IMR-90 (cell line): ENCODE data around the gene ZNF219. TPM values are rescaled to one million over a fixed set of nuclear protein-coding genes. Genes with fewer than 3 reads are reported as not detected.

Experiments used
- ATAC-seq: fragments of 200-7000 bp; cut with Tn5 transposase; 2 replicates; pipeline ENCODE4 v1.9.1; 2020; ENCODE audit warnings: low read depth, mild to moderate bottlenecking, moderate library complexity
- BruUV-seq: library from RNA; stranded (reverse); fragments of 400-500 nt; replicated peaks from 2 replicates; lab custom pipeline; 2021; lab: Mats Ljungman, UMichigan
- CTCF ChIA-PET: fragments of 300-600 bp; formaldehyde crosslinking; extraction: SDS; loops from one replicate; lab custom pipeline; 2021; ENCODE audit warnings: antibody characterized with exemption; lab: Yijun Ruan, JAX
- POLR2A ChIA-PET: fragments of 300-600 bp; sonication (Branson Sonifier 250); formaldehyde crosslinking; loops from one replicate; lab custom pipeline; 2022; ENCODE audit warnings: antibody characterized with exemption; ENCODE audit not compliant: unreplicated experiment; lab: Charles Lee
- DNase-seq: peaks from one replicate; pipeline ENCODE4 v3.0.0; 2013
- H2AFZ ChIP-seq: replicated peaks from 2 replicates; pipeline ENCODE3; 2013; ENCODE audit warnings: low read length, mild to moderate bottlenecking; ENCODE audit not compliant: poor library complexity
- H2AK5ac ChIP-seq: 2 replicates; pipeline ENCODE4 v1.6.1; 2013; ENCODE audit warnings: low read depth, low read length, inconsistent platforms
- H2AK9ac ChIP-seq: replicated peaks from 2 replicates; pipeline ENCODE3; 2013; ENCODE audit warnings: mild to moderate bottlenecking, low read depth, low read length, moderate library complexity; ENCODE audit not compliant: poor library complexity
- H2BK120ac ChIP-seq: 2 replicates; pipeline ENCODE4 v1.6.1; 2013; ENCODE audit warnings: low read depth, low read length, inconsistent platforms
- H2BK15ac ChIP-seq: 3 replicates; pipeline ENCODE4 v1.6.1; 2013; ENCODE audit warnings: low read depth, low read length, inconsistent platforms
- H2BK20ac ChIP-seq: 2 replicates; pipeline ENCODE4 v1.6.1; 2013; ENCODE audit warnings: low read depth, mild to moderate bottlenecking, inconsistent platforms, low read length, moderate library complexity
- H2BK5ac ChIP-seq: 2 replicates; pipeline ENCODE4 v1.6.1; 2013; ENCODE audit warnings: mild to moderate bottlenecking, low read depth, low read length, inconsistent platforms; ENCODE audit not compliant: poor library complexity, severe bottlenecking
- H3K14ac ChIP-seq: replicated peaks from 2 replicates; pipeline ENCODE4 v1.6.1; 2013; ENCODE audit warnings: low read depth, low read length, inconsistent platforms
- H3K18ac ChIP-seq: 2 replicates; pipeline ENCODE4 v1.6.1; 2013; ENCODE audit warnings: low read depth, low read length, control low read depth
- H3K23ac ChIP-seq: 2 replicates; pipeline ENCODE4 v1.6.1; 2013; ENCODE audit warnings: low read depth, low read length, inconsistent platforms
- H3K27ac ChIP-seq: 2 replicates; pipeline ENCODE4 v1.5.1; 2013; ENCODE audit warnings: mild to moderate bottlenecking, control low read depth, low read length; ENCODE audit not compliant: insufficient read depth
- H3K27me3 ChIP-seq: 2 replicates; pipeline ENCODE4 v1.6.1; 2013; ENCODE audit warnings: low read length; ENCODE audit not compliant: control insufficient read depth, insufficient read depth
- H3K36me3 ChIP-seq: 2 replicates; pipeline ENCODE4 v1.6.1; 2013; ENCODE audit warnings: low read length, mixed read lengths; ENCODE audit not compliant: control insufficient read depth, insufficient read depth
- H3K4ac ChIP-seq: 2 replicates; pipeline ENCODE4 v1.6.1; 2013; ENCODE audit warnings: low read depth, low read length, inconsistent platforms
- H3K4me1 ChIP-seq: 2 replicates; pipeline ENCODE4 v1.6.1; 2013; ENCODE audit warnings: low read length, mixed read lengths; ENCODE audit not compliant: control insufficient read depth, insufficient read depth
- H3K4me2 ChIP-seq: 2 replicates; pipeline ENCODE4 v1.6.1; 2013; ENCODE audit warnings: low read depth, mild to moderate bottlenecking, control low read depth, low read length, moderate library complexity
- H3K4me3 ChIP-seq: 2 replicates; pipeline ENCODE4 v1.5.1; 2013; ENCODE audit warnings: low read depth, mild to moderate bottlenecking, control low read depth, low read length, moderate library complexity; ENCODE audit not compliant: insufficient read depth
- H3K56ac ChIP-seq: 2 replicates; pipeline ENCODE4 v1.6.1; 2013; ENCODE audit warnings: low read length, inconsistent platforms; ENCODE audit not compliant: insufficient read depth; ENCODE audit errors: extremely low read depth
- H3K79me1 ChIP-seq, 2 experiments: 2 replicates each; pipeline ENCODE4 v1.6.1; 2013; ENCODE audit warnings: low read length in 2 of 2, inconsistent platforms in 1 of 2, low read depth in 1 of 2
- H3K9ac ChIP-seq: 2 replicates; pipeline ENCODE4 v1.6.1; 2013; ENCODE audit warnings: low read depth, low read length, control low read depth
- H3K9me1 ChIP-seq: 2 replicates; pipeline ENCODE4 v1.6.1; 2013; ENCODE audit warnings: low read length, inconsistent platforms; ENCODE audit not compliant: insufficient read depth
- H3K9me3 ChIP-seq: 2 replicates; pipeline ENCODE4 v1.6.1; 2013; ENCODE audit warnings: low read length; ENCODE audit not compliant: control insufficient read depth, insufficient read depth
- H4K20me1 ChIP-seq: 2 replicates; pipeline ENCODE4 v1.6.1; 2013; ENCODE audit warnings: low read length, inconsistent platforms; ENCODE audit not compliant: insufficient read depth
- H4K5ac ChIP-seq: 2 replicates; pipeline ENCODE4 v1.6.1; 2013; ENCODE audit warnings: mild to moderate bottlenecking, low read depth, low read length, control low read depth
- H4K8ac ChIP-seq, 2 experiments: 2 replicates each; pipeline ENCODE4 v1.6.1; 2013; ENCODE audit warnings: low read depth in 2 of 2, low read length in 2 of 2, control low read depth in 1 of 2, inconsistent platforms in 1 of 2
- H4K91ac ChIP-seq: 2 replicates; pipeline ENCODE4 v1.6.1; 2013; ENCODE audit warnings: low read depth, low read length, inconsistent platforms; ENCODE audit not compliant: insufficient read depth
- BHLHE40 ChIP-seq: fragments of 150-350 bp; IDR thresholded peaks from 2 replicates; pipeline ENCODE4 v1.6.1; 2016; ENCODE audit warnings: mild to moderate bottlenecking, low read depth, low read length
- CHD1 ChIP-seq: IDR thresholded peaks from 2 replicates; pipeline ENCODE4 v1.6.1; 2012; ENCODE audit warnings: low read depth, low read length, improper control_type of control experiment
- FOS ChIP-seq: fragments of 150-350 bp; IDR thresholded peaks from 2 replicates; pipeline ENCODE4 v1.6.1; 2016; ENCODE audit warnings: low read depth, low read length
- MAFK ChIP-seq: IDR thresholded peaks from 2 replicates; pipeline ENCODE4 v1.6.1; 2012; ENCODE audit warnings: low read depth, low read length, improper control_type of control experiment
- MAZ ChIP-seq: IDR thresholded peaks from 2 replicates; pipeline ENCODE4 v1.6.1; 2012; ENCODE audit warnings: low read depth, mild to moderate bottlenecking, low read length, improper control_type of control experiment, moderate library complexity, borderline replicate concordance
- MXI1 ChIP-seq: IDR thresholded peaks from 2 replicates; pipeline ENCODE4 v1.6.1; 2012; ENCODE audit warnings: low read depth, mild to moderate bottlenecking, low read length, moderate library complexity, borderline replicate concordance
- POLR2A ChIP-seq: IDR thresholded peaks from 2 replicates; pipeline ENCODE4 v1.6.1; 2012; ENCODE audit warnings: mild to moderate bottlenecking, low read depth, low read length
- RAD21 ChIP-seq: IDR thresholded peaks from 2 replicates; pipeline ENCODE4 v1.6.1; 2012; ENCODE audit warnings: low read length, improper control_type of control experiment
- RCOR1 ChIP-seq: IDR thresholded peaks from 2 replicates; pipeline ENCODE4 v1.6.1; 2012; ENCODE audit warnings: mild to moderate bottlenecking, low read length, improper control_type of control experiment; ENCODE audit not compliant: insufficient replicate concordance
- RFX5 ChIP-seq: IDR thresholded peaks from 2 replicates; pipeline ENCODE4 v1.8.0; 2012; ENCODE audit warnings: low read depth, mild to moderate bottlenecking, low read length, moderate library complexity
- SMC3 ChIP-seq: fragments of 150-350 bp; IDR thresholded peaks from 2 replicates; pipeline ENCODE4 v1.6.1; 2016; ENCODE audit warnings: low read depth, mild to moderate bottlenecking, antibody characterized with exemption, low read length, moderate library complexity
- WGBS, 2 experiments: methylation state at CpG; one replicate each; pipeline versions ENCODE4 v1.1.5 to v1.1.7; 2013; ENCODE audit warnings: missing lambda C conversion rate in 2 of 2; ENCODE audit not compliant: insufficient read length in 1 of 2; ENCODE audit errors: extremely low coverage in 2 of 2; 5-methylcytosine and 5-hydroxymethylcytosine counted together
- dilution Hi-C: fragments of 300-500 bp; cut with HindIII; formaldehyde crosslinking; loops from one replicate; pipeline ENCODE4 v1.14.3; 2018; ENCODE audit warnings: low sequenced_read_pairs; ENCODE audit not compliant: unreplicated experiment
- in situ Hi-C: fragments of 300-500 bp; cut with MboI; formaldehyde crosslinking; loops from 3 replicates; pipeline ENCODE4 v1.14.3; 2019; ENCODE audit warnings: low sequenced_read_pairs, inconsistent platforms, mixed read lengths
- intact Hi-C: fragments of 100-400 bp; cut with micrococcal nuclease; formaldehyde crosslinking; loops from 2 replicates; pipeline ENCODE4 v1.10.0; 2022
- polyA plus RNA-seq, 3 experiments: library from polyadenylated mRNA; depleted of rRNA; stranded (reverse); fragments of >200 nt; gene quantifications; 2 replicates each; pipeline ENCODE4 v1.2.3, GENCODE V29; 2012; ENCODE audit warnings: low replicate concordance in 1 of 3
- total RNA-seq: library from RNA; depleted of rRNA; stranded (reverse); fragments of >200 nt; gene quantifications from 2 replicates; pipeline ENCODE4 v1.2.3, GENCODE V29; 2012
- TF ChIP-seq, protein P1 (sequence below): conservative IDR thresholded peaks from 2 replicates; pipeline ENCODE4 v1.5.1; 2012; ENCODE audit warnings: mild to moderate bottlenecking, low read depth, low read length, improper control_type of control experiment

Gene ZNF219
- total and polyA plus RNA-seq, 2 of the 4 experiments (the other 2 are of a cell fraction) = 0.90 to 3.8 TPM

DNA sequence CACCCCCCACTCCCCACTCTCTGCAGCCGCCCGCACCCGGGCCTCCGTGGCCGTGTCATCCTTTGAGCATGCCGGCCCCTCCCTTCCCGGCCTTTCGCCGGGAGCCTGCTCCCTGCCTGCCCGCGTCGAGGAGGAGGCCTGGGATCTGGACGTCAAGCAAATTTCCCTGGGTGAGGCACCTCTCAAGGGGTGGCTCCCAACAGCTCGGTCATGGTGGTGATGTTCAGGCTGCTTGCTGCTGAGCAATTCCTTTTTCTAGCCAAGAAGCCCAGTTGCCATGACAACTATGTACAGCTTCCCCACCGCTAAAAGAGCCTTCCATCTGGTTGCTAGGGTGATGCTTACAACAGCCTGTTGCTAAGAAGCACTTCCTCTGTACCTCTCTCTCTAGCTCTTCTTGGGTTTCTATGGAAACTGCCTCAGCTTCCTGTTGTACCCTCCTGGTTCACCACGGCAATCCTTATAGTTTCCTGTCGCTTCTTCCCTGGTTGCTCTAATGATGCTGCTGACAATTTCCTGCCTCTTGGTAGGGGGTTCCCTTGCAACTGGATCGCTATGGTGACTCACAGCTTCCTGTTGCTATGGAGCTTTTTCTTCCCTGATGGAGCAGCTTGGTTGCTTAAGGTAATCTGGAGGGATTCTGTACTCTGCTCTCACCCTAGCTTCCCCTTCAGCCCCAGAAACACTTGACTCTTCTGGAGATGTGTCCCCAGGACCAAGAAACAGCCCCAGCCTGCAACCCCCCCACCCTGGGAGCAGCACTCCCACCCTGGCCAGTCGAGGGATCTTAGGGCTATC, 11.0 kb downstream of the ZNF219 start (continued):
- no peak for TF ChIP-seq MAFK
- no peak for TF ChIP-seq SMC3
- peak; percentile 85 for TF ChIP-seq FOS
- TF ChIP-seq MAZ = peak; percentile 70

- dilution Hi-C loops (no loop called here), intact Hi-C loops (loop anchor here (2.0 kb wide), 1 partner anchor 18 kb away; no protein-coding TSS in a partner anchor), in situ Hi-C loops (loop anchor here (25.0 kb wide), 2 partner anchors 625 to 750 kb away; partner anchors contain the start of genes APEX1, CCNB1IP1, OSGEP and PARP2)
- Histone ChIP-seq H3K23ac (no peak overlapping the region), H3K27ac (peak overlapping the region; percentile 43), H3K18ac (no peak overlapping the region), H3K4me3 (no peak overlapping the region), H3K79me1 (peaks cover 3 to 18% of the 10 kb centered on the region in 2 experiments; a peak in 2 of 4 replicates), H2AFZ (peak overlapping the region; percentile 64), H3K36me3 (peaks cover 57% of the 10 kb centered on the region), H2AK9ac (peak overlapping the region; percentile 70), H3K9ac (no peak overlapping the region), H3K56ac (no peak overlapping the region), H2BK20ac (no peak overlapping the region), H3K9me1 (peaks cover 7% of the 10 kb centered on the region), H3K4ac (no peak overlapping the region), H2BK120ac (no peak overlapping the region), H3K9me3 (no peaks in the 10 kb centered on the region), H3K27me3 (no peaks in the 10 kb centered on the region), H4K20me1 (peaks cover 6% of the 10 kb centered on the region), H4K8ac (peak overlapping the region in 1 of 2 experiments; percentile 6; a peak in 1 of 4 replicates), H3K4me1 (peaks cover 26% of the 10 kb centered on the region), H4K91ac (no peak overlapping the region), H2BK5ac (peak overlapping the region; percentile 34), H3K4me2 (no peak overlapping the region), H4K5ac (no peak overlapping the region), H3K14ac (no peak overlapping the region), H2AK5ac (no peak overlapping the region), H2BK15ac (no peak overlapping the region)
- ChIA-PET POLR2A (no interaction called here), CTCF (interaction anchor here (0.7 to 1.7 kb wide), 4 partner anchors 17 to 116 kb away, joined by 3 to 10 read pairs (median 5); no protein-coding TSS in a partner anchor)
- TF ChIP-seq RCOR1 (no peak), BHLHE40 (no peak), RFX5 (no peak), POLR2A (no peak), CHD1 (no peak), RAD21 (no peak), MAZ (no peak), MAFK (no peak), MXI1 (no peak), FOS (no peak)
- TF ChIP-seq, protein P1, sequence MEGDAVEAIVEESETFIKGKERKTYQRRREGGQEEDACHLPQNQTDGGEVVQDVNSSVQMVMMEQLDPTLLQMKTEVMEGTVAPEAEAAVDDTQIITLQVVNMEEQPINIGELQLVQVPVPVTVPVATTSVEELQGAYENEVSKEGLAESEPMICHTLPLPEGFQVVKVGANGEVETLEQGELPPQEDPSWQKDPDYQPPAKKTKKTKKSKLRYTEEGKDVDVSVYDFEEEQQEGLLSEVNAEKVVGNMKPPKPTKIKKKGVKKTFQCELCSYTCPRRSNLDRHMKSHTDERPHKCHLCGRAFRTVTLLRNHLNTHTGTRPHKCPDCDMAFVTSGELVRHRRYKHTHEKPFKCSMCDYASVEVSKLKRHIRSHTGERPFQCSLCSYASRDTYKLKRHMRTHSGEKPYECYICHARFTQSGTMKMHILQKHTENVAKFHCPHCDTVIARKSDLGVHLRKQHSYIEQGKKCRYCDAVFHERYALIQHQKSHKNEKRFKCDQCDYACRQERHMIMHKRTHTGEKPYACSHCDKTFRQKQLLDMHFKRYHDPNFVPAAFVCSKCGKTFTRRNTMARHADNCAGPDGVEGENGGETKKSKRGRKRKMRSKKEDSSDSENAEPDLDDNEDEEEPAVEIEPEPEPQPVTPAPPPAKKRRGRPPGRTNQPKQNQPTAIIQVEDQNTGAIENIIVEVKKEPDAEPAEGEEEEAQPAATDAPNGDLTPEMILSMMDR = no peak
- WGBS, 2 experiments = 100% methylated on average over 2 of the region's 4 CpGs; no CpG with 5 or more reads in 1 of the 2 experiments
- BruUV-seq = no TSS peak
- no peak for ATAC-seq
- DNase-seq = no peak
Observed at GRCh38 chr14:21086908-21087293, 11.6 kb downstream of the ZNF219 start.
